ENCODE data around the gene SLC30A9.

Gene SLC30A9

DNA sequence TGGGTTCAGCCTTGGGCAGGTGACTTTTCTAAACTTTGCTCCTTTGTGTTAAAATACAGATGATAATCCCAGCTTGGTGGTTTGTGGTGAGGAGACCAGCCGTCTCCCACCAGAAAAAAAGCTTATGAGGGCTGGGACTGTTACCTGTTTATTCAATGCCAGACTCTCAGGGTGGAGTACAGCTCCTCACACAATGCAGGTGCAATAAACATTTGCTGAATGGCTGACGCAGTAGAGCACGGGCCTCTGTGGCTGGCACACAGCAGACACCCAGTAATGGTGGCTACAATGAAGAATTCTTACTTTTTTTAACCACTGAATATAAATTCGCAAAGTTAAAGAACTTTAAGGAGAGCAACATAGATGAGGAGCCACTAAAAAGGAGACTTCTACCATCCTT lies 131.9 kb downstream of the SLC30A9 start:
- no peak for DNase-seq
- no peaks in the 10 kb centered on the region for H3K9me3 ChIP-seq (ENCODE audit: severe bottlenecking)

DNA sequence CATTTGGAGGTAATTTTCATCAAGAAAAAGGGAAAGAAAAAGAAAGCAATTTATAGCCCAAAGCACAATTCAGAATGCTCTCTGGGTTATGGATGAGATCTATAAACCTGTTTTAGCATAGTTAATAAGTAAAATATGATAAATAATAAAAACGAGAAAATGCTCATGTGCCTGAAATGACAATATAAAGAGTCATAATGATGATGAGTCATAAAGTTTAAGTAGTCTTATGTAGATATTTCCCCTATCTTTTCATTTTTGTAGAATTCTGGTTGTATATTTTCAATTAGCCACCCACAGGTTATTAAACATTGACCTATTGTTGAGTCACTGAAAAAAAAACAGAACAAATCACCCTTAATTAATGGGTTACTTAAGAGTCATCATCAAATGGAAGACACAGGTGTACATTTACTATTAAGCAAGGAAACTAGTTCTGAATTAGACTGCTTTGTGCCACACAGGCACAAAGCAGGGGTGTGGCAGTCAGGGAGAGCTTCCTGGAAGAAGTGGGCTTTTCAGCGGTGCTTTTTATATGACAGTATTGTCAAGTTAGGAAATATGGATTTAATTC lies 132.8 kb downstream of the SLC30A9 start:
- no peak overlapping the region for H3K27ac ChIP-seq
- H3K36me3 ChIP-seq = no peaks in the 10 kb centered on the region; the same call in 1 of the 2 replicates
- no peaks in the 10 kb centered on the region for H3K27me3 ChIP-seq (ENCODE audit: insufficient read depth, low read depth, severe bottlenecking)
- H3K4me3 ChIP-seq (ENCODE audit: low read depth, low read length) = no peak overlapping the region
- DNase-seq = no peak
- TF ChIP-seq, protein P1, sequence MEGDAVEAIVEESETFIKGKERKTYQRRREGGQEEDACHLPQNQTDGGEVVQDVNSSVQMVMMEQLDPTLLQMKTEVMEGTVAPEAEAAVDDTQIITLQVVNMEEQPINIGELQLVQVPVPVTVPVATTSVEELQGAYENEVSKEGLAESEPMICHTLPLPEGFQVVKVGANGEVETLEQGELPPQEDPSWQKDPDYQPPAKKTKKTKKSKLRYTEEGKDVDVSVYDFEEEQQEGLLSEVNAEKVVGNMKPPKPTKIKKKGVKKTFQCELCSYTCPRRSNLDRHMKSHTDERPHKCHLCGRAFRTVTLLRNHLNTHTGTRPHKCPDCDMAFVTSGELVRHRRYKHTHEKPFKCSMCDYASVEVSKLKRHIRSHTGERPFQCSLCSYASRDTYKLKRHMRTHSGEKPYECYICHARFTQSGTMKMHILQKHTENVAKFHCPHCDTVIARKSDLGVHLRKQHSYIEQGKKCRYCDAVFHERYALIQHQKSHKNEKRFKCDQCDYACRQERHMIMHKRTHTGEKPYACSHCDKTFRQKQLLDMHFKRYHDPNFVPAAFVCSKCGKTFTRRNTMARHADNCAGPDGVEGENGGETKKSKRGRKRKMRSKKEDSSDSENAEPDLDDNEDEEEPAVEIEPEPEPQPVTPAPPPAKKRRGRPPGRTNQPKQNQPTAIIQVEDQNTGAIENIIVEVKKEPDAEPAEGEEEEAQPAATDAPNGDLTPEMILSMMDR (IDR thresholded peaks at IDR 0.05; ENCODE audit: low read depth, low read length) = no peak
- H3K9me3 ChIP-seq (ENCODE audit: severe bottlenecking) = no peaks in the 10 kb centered on the region

More for the DNA sequence above, 131.9 kb downstream of the SLC30A9 start:
- H3K36me3 ChIP-seq = no peaks in the 10 kb centered on the region; the same call in 1 of the 2 replicates
- H3K4me3 ChIP-seq (ENCODE audit: low read depth, low read length) = no peak overlapping the region
- no peak overlapping the region for H3K27ac ChIP-seq
- no peaks in the 10 kb centered on the region for H3K27me3 ChIP-seq (ENCODE audit: insufficient read depth, low read depth, severe bottlenecking)
- TF ChIP-seq, protein P1 (IDR thresholded peaks at IDR 0.05; ENCODE audit: low read depth, low read length) = no peak

DNA sequence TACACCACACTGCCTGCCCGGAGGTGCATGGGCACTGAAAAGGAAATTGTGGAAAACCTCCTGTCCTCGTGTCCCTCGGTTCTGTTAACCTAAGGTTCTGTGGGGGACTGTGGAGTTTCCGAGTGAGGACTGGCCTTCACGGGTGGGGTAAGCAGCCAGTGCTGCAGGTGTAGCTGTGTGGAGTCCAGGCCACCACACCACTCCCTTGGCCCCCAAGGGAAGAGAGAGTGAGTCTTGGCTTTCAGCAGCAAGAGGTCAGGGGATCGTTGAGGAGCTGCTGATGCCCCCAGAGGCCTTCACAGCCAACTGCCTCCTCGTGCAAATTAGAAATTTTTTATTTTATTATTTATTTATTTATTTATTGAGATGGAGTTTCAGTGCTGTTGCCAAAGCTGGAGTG lies 141.8 kb downstream of the SLC30A9 start:
- Histone ChIP-seq H3K4me3 (ENCODE audit: low read depth, low read length) (no peak overlapping the region), H3K9me3 (ENCODE audit: severe bottlenecking) (no peaks in the 10 kb centered on the region), H3K36me3 (no peaks in the 10 kb centered on the region), H3K27me3 (ENCODE audit: insufficient read depth, low read depth, severe bottlenecking) (no peaks in the 10 kb centered on the region), H3K27ac (no peak overlapping the region)
- no peak for DNase-seq
- TF ChIP-seq, protein P1 (IDR thresholded peaks at IDR 0.05; ENCODE audit: low read depth, low read length) = no peak

DNA sequence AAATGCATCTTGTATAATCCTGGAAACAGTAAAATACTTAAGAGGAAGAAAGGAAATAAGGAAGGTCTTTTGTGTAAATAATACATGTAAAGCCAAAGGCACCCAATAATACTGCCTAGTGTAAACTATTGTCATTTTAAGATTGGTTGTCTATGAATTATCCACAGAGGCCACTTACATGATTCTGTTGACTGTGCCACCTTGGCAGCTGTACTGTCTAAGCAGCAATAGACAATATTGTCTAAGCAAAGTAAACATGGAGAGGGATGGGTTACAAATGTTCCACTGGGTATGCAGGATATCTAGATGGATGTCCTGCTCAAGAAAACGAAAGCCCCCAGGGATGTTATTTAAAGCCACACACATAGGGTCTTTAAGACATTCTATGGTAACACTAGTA lies 142.7 kb downstream of the SLC30A9 start:
- Histone ChIP-seq H3K36me3 (no peaks in the 10 kb centered on the region), H3K27me3 (ENCODE audit: insufficient read depth, low read depth, severe bottlenecking) (no peaks in the 10 kb centered on the region), H3K9me3 (ENCODE audit: severe bottlenecking) (no peaks in the 10 kb centered on the region), H3K27ac (no peak overlapping the region), H3K4me3 (ENCODE audit: low read depth, low read length) (no peak overlapping the region)
- TF ChIP-seq, protein P1 (IDR thresholded peaks at IDR 0.05; ENCODE audit: low read depth, low read length) = no peak
- no peak for DNase-seq

DNA sequence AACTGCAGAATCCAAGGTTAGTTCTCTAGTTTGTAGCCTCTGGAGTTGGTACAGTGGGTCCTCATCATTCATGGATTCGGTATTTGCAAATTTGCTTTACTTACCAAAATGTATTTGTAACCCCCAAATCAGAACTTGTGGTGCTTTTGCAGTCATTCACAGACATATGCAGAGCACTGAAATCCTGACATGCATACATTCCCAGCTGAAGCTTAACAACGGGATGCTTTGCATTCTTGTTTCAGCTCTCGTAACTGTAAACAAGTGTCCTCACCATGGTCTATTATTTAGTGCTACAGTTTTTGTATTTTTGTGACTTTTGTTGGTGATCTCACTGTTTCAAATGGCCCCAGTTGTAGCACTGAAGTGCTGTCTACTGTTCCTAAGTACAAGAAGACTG lies 146.0 kb downstream of the SLC30A9 start:
- no peaks in the 10 kb centered on the region for H3K9me3 ChIP-seq (ENCODE audit: severe bottlenecking)
- no peak overlapping the region for H3K27ac ChIP-seq
- H3K27me3 ChIP-seq (ENCODE audit: insufficient read depth, low read depth, severe bottlenecking) = no peaks in the 10 kb centered on the region
- no peak for DNase-seq
- no peaks in the 10 kb centered on the region; the same call in none of the 2 replicates for H3K36me3 ChIP-seq
- TF ChIP-seq, protein P1 (IDR thresholded peaks at IDR 0.05; ENCODE audit: low read depth, low read length) = no peak
- H3K4me3 ChIP-seq (ENCODE audit: low read depth, low read length) = no peak overlapping the region
